SK-N-SH treated with all-trans-retinoic acid at 6 μM for 48 hours (cell line): ENCODE results near the gene ELAPOR1.

ENCODE experiments used
- ARNTL ChIP-seq: fragments of 450-650 bp; formaldehyde crosslinking; IDR thresholded peaks from 2 replicates; pipeline ENCODE4 v1.5.0; 2020; ENCODE audit warnings: low read depth, mild to moderate bottlenecking, moderate library complexity, borderline replicate concordance
- BACH2 ChIP-seq: fragments of 250-450 bp; sonication (Bioruptor Pico); IDR thresholded peaks from 2 replicates; pipeline ENCODE4 v1.9.0; 2021; ENCODE audit warnings: mild to moderate bottlenecking, borderline replicate concordance
- CREB5 ChIP-seq: fragments of 250-450 bp; sonication (Bioruptor Pico); IDR thresholded peaks from 2 replicates; pipeline ENCODE4 v1.5.1; 2020; ENCODE audit warnings: low read depth, mild to moderate bottlenecking, moderate library complexity
- CSRNP3 ChIP-seq: fragments of 250-450 bp; sonication (Bioruptor Pico); IDR thresholded peaks from 2 replicates; pipeline ENCODE4 v1.5.1; 2021; ENCODE audit warnings: mild to moderate bottlenecking, moderate library complexity
- ESRRG ChIP-seq: fragments of 250-450 bp; sonication (Bioruptor Pico); IDR thresholded peaks from 2 replicates; pipeline ENCODE4 v1.6.1; 2021; ENCODE audit warnings: mild to moderate bottlenecking
- GLIS3 ChIP-seq: fragments of 250-450 bp; sonication (Bioruptor Pico); IDR thresholded peaks from 2 replicates; pipeline ENCODE4 v1.5.0; 2020; ENCODE audit warnings: mild to moderate bottlenecking, moderate library complexity
- PATZ1 ChIP-seq: fragments of 250-450 bp; sonication (Bioruptor Pico); IDR thresholded peaks from 2 replicates; pipeline ENCODE4 v1.8.0; 2020; ENCODE audit warnings: mild to moderate bottlenecking, moderate library complexity, borderline replicate concordance
- POU6F1 ChIP-seq: fragments of 250-450 bp; sonication (Bioruptor Pico); IDR thresholded peaks from 2 replicates; pipeline ENCODE4 v1.8.0; 2021; ENCODE audit warnings: low read depth, mild to moderate bottlenecking, moderate library complexity, borderline replicate concordance
- ZC3H10 ChIP-seq: fragments of 250-450 bp; sonication (Bioruptor Pico); IDR thresholded peaks from 2 replicates; pipeline ENCODE4 v1.5.1; 2021; ENCODE audit warnings: mild to moderate bottlenecking, moderate library complexity
- ZFP3 ChIP-seq: fragments of 250-450 bp; sonication (Bioruptor Pico); IDR thresholded peaks from 2 replicates; pipeline ENCODE4 v1.5.0; 2020; ENCODE audit warnings: mild to moderate bottlenecking, moderate library complexity
- ZNF565 ChIP-seq: fragments of 450-650 bp; formaldehyde crosslinking; conservative IDR thresholded peaks from 2 replicates; pipeline ENCODE4 v1.5.0; 2020; ENCODE audit warnings: low read depth, mild to moderate bottlenecking, moderate library complexity
- ZNF70 ChIP-seq: fragments of 450-650 bp; formaldehyde crosslinking; IDR thresholded peaks from 2 replicates; pipeline ENCODE4 v1.5.0; 2020; ENCODE audit warnings: mild to moderate bottlenecking, moderate library complexity
- ZNF8 ChIP-seq: fragments of 450-650 bp; formaldehyde crosslinking; IDR thresholded peaks from 2 replicates; pipeline ENCODE4 v1.5.0; 2020; ENCODE audit warnings: mild to moderate bottlenecking, moderate library complexity

GRCh38 chr1:109133002-109133706, 19.2 kb downstream of the ELAPOR1 start:
- TF ChIP-seq ZNF8 (CRISPR knock-in tag) (no peak), ZNF70 (CRISPR knock-in tag) (no peak), ZC3H10 (CRISPR knock-in tag) (no peak), GLIS3 (CRISPR knock-in tag) (no peak), BACH2 (CRISPR knock-in tag) (no peak), CSRNP3 (CRISPR knock-in tag) (no peak), ARNTL (CRISPR knock-in tag) (no peak), ZNF565 (CRISPR knock-in tag) (no peak), ZFP3 (CRISPR knock-in tag) (no peak), PATZ1 (CRISPR knock-in tag) (no peak), CREB5 (CRISPR knock-in tag) (no peak), POU6F1 (CRISPR knock-in tag) (no peak), ESRRG (CRISPR knock-in tag) (no peak)
